Fibroblast of lung (primary cell): ENCODE measurements around the gene PRMT7. TPM values are rescaled to one million over a fixed set of nuclear protein-coding genes. Genes with fewer than 3 reads are reported as not detected.

Experiments used
- DNase-seq, 2 donors: peaks; one replicate each; pipeline versions ENCODE4 v3.0.0 to v3.0.0-alpha.2; 2010; ENCODE audit warnings: low read depth in 2 of 2
- H2AFZ ChIP-seq: 2 replicates; pipeline ENCODE4 v1.5.1; 2012; ENCODE audit warnings: low read length, control low read depth, inconsistent platforms
- H3K27ac ChIP-seq: 2 replicates; pipeline ENCODE4 v1.5.1; 2011; ENCODE audit warnings: low read length, control low read depth; ENCODE audit not compliant: insufficient read depth
- H3K27me3 ChIP-seq: 2 replicates; pipeline ENCODE4 v1.5.1; 2011; ENCODE audit warnings: mild to moderate bottlenecking, low read length; ENCODE audit not compliant: control insufficient read depth, insufficient read depth
- H3K36me3 ChIP-seq: 2 replicates; pipeline ENCODE4 v1.5.1; 2011; ENCODE audit warnings: low read length; ENCODE audit not compliant: control insufficient read depth, insufficient read depth
- H3K4me1 ChIP-seq: 2 replicates; pipeline ENCODE4 v1.5.1; 2011; ENCODE audit warnings: low read length; ENCODE audit not compliant: control insufficient read depth, insufficient read depth; ENCODE audit errors: extremely low read depth
- H3K4me2 ChIP-seq: 2 replicates; pipeline ENCODE4 v1.5.1; 2011; ENCODE audit warnings: low read length, control low read depth; ENCODE audit not compliant: insufficient read depth; ENCODE audit errors: extremely low read depth
- H3K4me3 ChIP-seq, 4 experiments: fragments of 200-600 bp in 1 of 4; sonication (generic) in 1 of 4; replicated peaks in 1 of 4; 2 replicates each; pipeline ENCODE4 v1.5.1; 2011 to 2016; ENCODE audit warnings: low read length in 4 of 4, low read depth in 3 of 4, mild to moderate bottlenecking in 3 of 4, control low read depth in 2 of 4, inconsistent platforms in 1 of 4, mixed read lengths in 1 of 4; ENCODE audit not compliant: insufficient read depth in 1 of 4; ENCODE audit errors: control extremely low read depth in 1 of 4
- H3K79me2 ChIP-seq: 2 replicates; pipeline ENCODE4 v1.5.1; 2012; ENCODE audit warnings: mild to moderate bottlenecking, low read length, inconsistent platforms; ENCODE audit not compliant: control insufficient read depth, insufficient read depth
- H3K9ac ChIP-seq: 2 replicates; pipeline ENCODE4 v1.5.1; 2011; ENCODE audit warnings: mild to moderate bottlenecking, low read length, control low read depth; ENCODE audit not compliant: insufficient read depth
- H3K9me3 ChIP-seq: 2 replicates; pipeline ENCODE4 v1.5.1; 2012; ENCODE audit warnings: low read depth, low read length; ENCODE audit not compliant: control insufficient read depth, insufficient read depth
- H4K20me1 ChIP-seq: 2 replicates; pipeline ENCODE4 v1.5.1; 2011; ENCODE audit warnings: low read length; ENCODE audit not compliant: control insufficient read depth, insufficient read depth; ENCODE audit errors: extremely low read depth
- CTCF ChIP-seq, 2 donors: IDR thresholded peaks in 1 of 2; conservative IDR thresholded peaks in 1 of 2; 1 replicate in 1 of 2; 2 replicates in 1 of 2; pipeline ENCODE4 v1.5.1; 2011 to 2012; ENCODE audit warnings: low read length in 2 of 2, control low read depth in 1 of 2, inconsistent platforms in 1 of 2, low read depth in 1 of 2, mild to moderate bottlenecking in 1 of 2
- EZH2 ChIP-seq: IDR thresholded peaks from 2 replicates; pipeline ENCODE4 v1.5.1; 2012; ENCODE audit warnings: low read length, control low read depth, mild to moderate bottlenecking; ENCODE audit errors: missing control alignments
- polyA plus RNA-seq, 2 donors: library from polyadenylated mRNA; depleted of rRNA in 1 of 2; stranded (reverse) in 1 of 2; unstranded in 1 of 2; fragments of >200 nt; gene quantifications; 2 replicates each; pipeline ENCODE4 v1.2.1, GENCODE V29; 2011 to 2012; ENCODE audit warnings: missing spikeins in 1 of 2
- total RNA-seq: library from RNA; depleted of rRNA; stranded (reverse); fragments of >200 nt; gene quantifications from 2 replicates; pipeline ENCODE4 v1.2.1, GENCODE V29; 2014

The PRMT7 gene
- total and polyA plus RNA-seq, 2 donors (not counting 1 experiment from before 2014, with no cell fraction given) = 24.0 to 39.3 TPM

- Histone ChIP-seq H2AFZ (no peak overlapping the region), H3K4me2 (no peak overlapping the region), H3K9me3 (no peaks in the 10 kb centered on the region), H3K79me2 (no peaks in the 10 kb centered on the region), H3K4me1 (no peaks in the 10 kb centered on the region), H3K36me3 (no peaks in the 10 kb centered on the region), H3K27ac (no peak overlapping the region), H4K20me1 (no peaks in the 10 kb centered on the region), H3K9ac (no peak overlapping the region), H3K4me3 (no peak overlapping the region), H3K27me3 (no peaks in the 10 kb centered on the region)
- TF ChIP-seq CTCF (conservative IDR thresholded peaks at IDR 0.05 in 1 of 2, IDR thresholded peaks at IDR 0.05 in 1 of 2; ENCODE audit: low read depth in 1 of 2, low read length in 2 of 2) (no peak), EZH2 (no peak)
- DNase-seq = no peak
Measured at GRCh38 chr16:68387301-68387700, 76.5 kb downstream of the PRMT7 start.

- H3K4me3 ChIP-seq = no peak overlapping the region
- H3K79me2 ChIP-seq = no peaks in the 10 kb centered on the region
- no peak overlapping the region for H3K9ac ChIP-seq
- no peak overlapping the region for H3K27ac ChIP-seq
- no peak overlapping the region for H2AFZ ChIP-seq
- no peaks in the 10 kb centered on the region for H3K36me3 ChIP-seq
- no peak for DNase-seq
- TF ChIP-seq EZH2 (no peak), CTCF (conservative IDR thresholded peaks at IDR 0.05 in 1 of 2, IDR thresholded peaks at IDR 0.05 in 1 of 2; ENCODE audit: low read depth in 1 of 2, low read length in 2 of 2) (no peak)
- H3K27me3 ChIP-seq = no peaks in the 10 kb centered on the region
- H3K9me3 ChIP-seq = no peaks in the 10 kb centered on the region
- H3K4me2 ChIP-seq = no peak overlapping the region
- no peaks in the 10 kb centered on the region for H3K4me1 ChIP-seq
- H4K20me1 ChIP-seq = no peaks in the 10 kb centered on the region
Measured at GRCh38 chr16:68388124-68388523, 77.3 kb downstream of the PRMT7 start.

GRCh38 chr16:68389006-68389405 lies 78.2 kb downstream of the PRMT7 start:
- no peaks in the 10 kb centered on the region for H4K20me1 ChIP-seq

More at GRCh38 chr16:68389006-68389405, 78.2 kb downstream of the PRMT7 start:
- no peak overlapping the region for H3K4me2 ChIP-seq
- H3K27ac ChIP-seq = no peak overlapping the region
- TF ChIP-seq CTCF (conservative IDR thresholded peaks at IDR 0.05 in 1 of 2, IDR thresholded peaks at IDR 0.05 in 1 of 2; ENCODE audit: low read depth in 1 of 2, low read length in 2 of 2) (no peak), EZH2 (no peak)
- H3K9me3 ChIP-seq = no peaks in the 10 kb centered on the region
- no peak for DNase-seq
- no peaks in the 10 kb centered on the region for H3K4me1 ChIP-seq
- no peaks in the 10 kb centered on the region for H3K79me2 ChIP-seq
- H2AFZ ChIP-seq = no peak overlapping the region
- H3K27me3 ChIP-seq = no peaks in the 10 kb centered on the region
- H3K9ac ChIP-seq = no peak overlapping the region
- H3K4me3 ChIP-seq = no peak overlapping the region
- no peaks in the 10 kb centered on the region for H3K36me3 ChIP-seq
